Skeletal muscle cell (primary cell): ENCODE measurements around the gene DUSP18.
"Not testable (repeated sequence)": the region's sequence is repeated elsewhere in the genome, so short reads cannot be mapped to it uniquely, and the experiment has no call there.

Source experiments
- DNase-seq: peaks from one replicate; pipeline ENCODE4 v3.0.0-alpha.2; 2010; ENCODE audit warnings: low read depth
- H3K4me3 ChIP-seq: 2 replicates; pipeline ENCODE4 v1.5.1; 2011; ENCODE audit warnings: low read depth, mild to moderate bottlenecking, control low read depth, low read length, moderate library complexity

The DUSP18 gene

DNA sequence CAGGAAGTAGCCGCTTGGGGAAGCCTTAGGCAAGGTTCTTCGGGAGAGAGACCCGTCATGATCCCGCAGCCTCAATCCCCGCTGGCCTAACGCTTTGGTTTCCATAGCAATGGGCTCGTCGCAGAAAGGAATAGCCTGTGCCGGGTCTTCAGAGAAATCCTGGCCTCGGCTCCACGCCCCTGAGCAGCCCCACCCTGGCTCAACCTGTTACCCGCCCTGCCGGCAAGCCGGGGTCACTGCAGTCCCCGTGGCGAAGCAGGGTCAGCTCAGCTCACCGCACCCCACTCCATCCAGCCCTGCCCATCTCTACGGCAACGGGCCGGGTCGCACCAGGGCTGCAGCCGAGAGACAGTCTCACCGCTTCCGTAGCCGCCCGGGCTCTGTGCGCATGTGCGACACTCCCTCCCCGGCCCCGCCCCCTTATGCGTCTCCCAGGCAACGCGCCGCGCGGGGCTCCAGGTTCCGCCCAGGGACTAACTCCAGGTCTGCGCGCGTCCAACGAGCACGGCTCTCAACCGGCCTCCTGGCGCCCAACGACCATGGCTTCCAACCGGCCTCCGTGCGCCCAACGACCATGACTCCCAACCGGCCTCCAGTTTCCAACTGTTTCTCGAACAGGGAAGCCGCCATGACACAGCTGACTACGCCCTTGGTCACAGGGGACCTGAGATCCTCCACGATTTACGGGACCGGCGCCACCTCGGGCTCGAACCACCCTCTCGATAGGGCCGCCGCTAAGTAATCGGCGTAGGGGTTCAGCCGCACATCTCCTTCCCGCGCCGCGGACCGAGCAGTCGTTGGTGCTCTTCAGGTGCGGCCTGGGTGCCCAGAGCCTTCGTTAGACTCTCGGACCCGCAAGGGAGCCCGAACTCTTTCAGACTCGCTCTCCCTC, at the start of gene DUSP18:
Gene DUSP18, minus strand, starts transcription at position 382 of the 892 bp plus-strand sequence. CDS start 3,872 bp downstream, outside the sequence.
- DNase-seq: peak; percentile 45
- H3K4me3 ChIP-seq: peak within 1 kb of the TSS; percentile 80

DNA sequence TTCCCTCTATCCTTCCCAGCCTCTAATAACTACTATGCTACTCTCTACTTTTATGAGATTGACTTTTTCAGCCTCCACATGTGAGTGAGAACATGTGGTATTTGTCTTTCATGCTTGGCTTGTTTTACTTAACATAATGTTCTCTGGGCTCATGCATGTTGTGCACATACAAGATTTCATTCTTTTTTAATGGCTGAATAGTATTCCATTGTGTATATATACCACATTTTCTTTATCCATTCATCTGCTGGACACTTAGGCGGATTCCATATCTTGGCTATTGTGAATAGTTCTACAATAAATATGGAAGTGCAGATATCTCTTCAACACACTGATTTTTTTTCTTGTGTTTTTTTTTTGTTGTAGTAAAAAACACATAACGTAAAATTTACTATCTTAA, 46.4 kb upstream of the DUSP18 start:
- no peak for DNase-seq
- no peak overlapping the region for H3K4me3 ChIP-seq

DNA sequence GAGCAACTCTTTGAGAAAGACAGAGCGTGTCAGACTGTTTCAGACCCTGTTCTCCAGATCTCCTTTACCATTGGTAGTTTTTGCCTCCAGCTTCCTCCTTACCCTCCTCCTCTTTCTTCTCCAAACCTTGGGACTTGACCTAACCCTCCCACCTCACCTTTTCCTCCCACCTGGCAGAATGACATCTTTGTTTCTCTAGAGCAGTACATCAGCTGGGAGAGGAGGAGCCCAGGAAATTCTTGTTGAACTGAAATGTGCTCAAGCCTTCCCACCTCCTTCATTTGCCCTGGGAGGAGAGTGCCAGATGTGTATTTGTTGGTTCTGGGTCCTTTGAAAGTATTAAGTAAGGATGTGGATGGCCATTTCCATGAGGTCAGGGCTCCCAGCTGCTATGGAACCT, 44.4 kb upstream of the DUSP18 start:
- DNase-seq: no peak
- no peak overlapping the region for H3K4me3 ChIP-seq

DNA sequence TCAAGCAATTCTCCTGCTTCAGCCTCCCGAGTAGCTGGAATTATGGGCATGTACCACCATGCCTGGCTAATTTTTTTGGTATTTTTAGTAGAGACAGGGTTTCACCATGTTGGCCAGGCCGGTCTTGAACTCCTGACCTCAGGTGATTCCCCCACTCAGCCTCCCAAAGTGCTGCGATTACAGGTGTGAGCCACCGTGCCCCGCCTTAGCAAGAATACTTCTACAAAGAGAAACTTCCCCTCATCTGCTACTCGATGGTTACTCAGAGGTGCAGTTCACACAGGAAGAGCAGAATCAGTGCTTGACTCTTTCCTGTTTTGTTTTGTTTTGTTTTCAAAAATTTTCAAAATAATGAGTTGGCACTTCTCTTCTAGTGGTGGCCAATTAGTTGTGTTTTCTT, 42.3 kb upstream of the DUSP18 start:
- DNase-seq, H3K4me3 ChIP-seq: not testable (repeated sequence)

DNA sequence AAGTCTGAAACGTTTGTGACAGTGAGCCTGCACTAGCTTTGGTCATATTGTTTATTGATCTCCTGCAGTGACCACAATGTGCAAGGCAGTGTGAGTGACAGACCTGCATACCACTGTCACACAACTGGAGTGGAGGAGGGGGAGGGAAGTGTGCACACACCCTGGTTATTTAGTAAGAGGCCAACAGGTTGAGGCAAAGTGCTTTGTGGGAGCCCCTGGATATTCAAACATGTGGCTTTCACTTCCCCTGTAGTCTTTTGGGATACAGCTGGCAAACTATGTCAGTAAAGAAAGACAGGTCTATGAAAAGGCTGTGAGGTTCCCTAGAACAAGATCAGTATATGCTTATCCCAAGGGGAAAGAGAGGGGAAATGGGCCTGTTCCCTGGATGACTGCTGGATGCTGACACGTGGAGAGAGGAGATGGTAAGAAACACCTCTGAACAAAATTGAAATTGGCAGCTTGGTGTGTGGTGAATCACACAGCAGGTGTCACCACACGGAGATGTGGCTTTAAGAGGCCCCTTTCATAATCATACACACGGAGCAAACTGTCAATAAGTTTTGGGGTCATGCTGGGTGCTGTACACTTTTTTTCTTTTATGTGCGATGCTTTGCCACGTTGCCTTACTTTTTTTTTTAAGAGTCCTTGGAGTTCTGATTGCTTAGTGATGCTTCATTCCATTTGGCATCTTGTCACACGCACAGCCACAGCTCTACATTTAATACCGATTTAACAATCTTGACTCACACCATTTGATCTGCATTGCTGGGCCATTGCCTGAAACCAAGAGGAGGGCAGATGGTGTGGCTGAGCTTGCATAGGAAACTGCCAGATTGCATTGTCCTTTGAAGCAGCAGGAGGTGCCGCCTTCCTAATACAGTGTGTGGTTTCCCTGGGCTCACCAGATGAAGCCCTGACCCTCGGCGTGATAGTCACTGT, 38.3 kb upstream of the DUSP18 start:
- H3K4me3 ChIP-seq: no peak overlapping the region
- peak; percentile 68 for DNase-seq

DNA sequence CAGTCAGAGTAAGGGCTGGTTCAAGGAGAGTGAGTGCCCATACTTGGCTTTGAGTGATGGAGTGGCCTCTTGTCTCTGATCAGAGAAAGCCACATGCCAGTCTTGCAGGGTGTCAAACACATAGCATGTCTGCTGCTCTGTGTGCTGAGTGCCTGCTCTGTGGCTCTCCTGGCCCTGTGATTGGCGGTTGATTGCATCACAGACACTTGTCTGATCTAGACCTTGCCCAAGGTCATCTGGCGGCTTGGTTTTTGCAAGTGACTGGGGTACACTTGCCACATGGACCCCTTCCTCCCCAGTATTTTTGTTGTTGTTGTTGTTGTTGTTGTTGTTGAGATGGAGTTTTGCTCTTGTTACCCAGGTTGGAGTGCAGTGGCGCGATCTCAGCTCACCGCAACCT, 37.3 kb upstream of the DUSP18 start:
- no peak for DNase-seq
- no peak overlapping the region for H3K4me3 ChIP-seq

DNA sequence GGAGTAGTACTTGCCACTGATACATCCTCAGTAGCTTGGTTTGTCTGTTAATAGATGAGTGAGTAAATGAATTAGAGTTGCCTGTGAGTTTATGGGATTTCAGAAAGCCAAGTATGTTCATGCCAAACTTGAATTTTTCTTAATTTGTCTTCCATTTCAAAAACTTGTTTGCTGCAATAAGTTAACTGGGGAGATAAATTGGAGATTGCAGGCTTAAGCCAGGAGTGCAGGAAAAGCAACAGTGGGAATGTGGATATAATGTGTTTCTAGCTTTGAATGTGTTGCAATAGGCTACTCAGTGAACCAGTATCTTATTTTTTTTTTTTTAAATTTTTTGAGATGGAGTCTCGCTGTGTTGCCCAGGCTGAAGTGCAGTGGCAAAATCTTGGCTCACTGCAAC, 35.2 kb upstream of the DUSP18 start:
- DNase-seq: no peak
- no peak overlapping the region for H3K4me3 ChIP-seq

DNA sequence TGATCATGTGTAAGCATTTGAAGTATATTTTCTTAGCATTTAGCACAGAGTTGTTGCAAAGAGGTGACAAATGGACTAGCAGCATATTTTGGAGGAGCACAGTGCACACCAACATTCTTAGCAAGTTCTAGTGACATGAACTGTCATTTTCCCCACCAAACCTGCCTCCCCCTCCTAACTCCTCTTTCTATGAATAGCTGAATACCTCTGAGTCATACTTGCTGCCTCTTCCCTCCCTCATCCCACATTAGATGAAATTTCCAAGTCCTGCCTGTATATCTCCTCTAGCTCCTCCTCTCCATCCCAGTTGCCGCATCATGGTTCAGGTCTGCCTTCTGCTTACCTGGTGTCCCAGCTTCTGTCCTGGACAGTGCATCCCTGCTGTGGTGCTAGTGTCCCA, 34.2 kb upstream of the DUSP18 start:
- DNase-seq: no peak
- no peak overlapping the region for H3K4me3 ChIP-seq

DNA sequence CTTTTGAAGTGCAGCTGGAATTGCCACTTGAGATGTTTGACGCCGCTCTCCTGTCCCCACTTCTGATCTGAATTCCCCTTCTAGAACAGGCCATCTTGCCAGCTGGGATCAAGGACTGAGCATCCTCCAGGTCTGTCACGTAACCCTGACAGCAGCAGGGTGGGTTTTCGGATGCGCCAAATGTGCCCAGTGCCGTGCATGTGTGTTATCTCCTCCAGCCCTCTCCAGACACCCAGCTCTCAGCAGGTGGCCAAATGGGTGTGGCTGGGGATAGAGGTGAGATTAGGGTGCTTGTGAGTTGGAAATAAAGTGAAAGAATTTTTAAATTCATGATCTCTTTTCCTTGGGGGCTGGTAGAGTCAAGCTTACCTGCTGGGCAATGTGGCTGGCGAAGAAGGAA, 30.3 kb upstream of the DUSP18 start:
- DNase-seq: no peak
- no peak overlapping the region for H3K4me3 ChIP-seq

DNA sequence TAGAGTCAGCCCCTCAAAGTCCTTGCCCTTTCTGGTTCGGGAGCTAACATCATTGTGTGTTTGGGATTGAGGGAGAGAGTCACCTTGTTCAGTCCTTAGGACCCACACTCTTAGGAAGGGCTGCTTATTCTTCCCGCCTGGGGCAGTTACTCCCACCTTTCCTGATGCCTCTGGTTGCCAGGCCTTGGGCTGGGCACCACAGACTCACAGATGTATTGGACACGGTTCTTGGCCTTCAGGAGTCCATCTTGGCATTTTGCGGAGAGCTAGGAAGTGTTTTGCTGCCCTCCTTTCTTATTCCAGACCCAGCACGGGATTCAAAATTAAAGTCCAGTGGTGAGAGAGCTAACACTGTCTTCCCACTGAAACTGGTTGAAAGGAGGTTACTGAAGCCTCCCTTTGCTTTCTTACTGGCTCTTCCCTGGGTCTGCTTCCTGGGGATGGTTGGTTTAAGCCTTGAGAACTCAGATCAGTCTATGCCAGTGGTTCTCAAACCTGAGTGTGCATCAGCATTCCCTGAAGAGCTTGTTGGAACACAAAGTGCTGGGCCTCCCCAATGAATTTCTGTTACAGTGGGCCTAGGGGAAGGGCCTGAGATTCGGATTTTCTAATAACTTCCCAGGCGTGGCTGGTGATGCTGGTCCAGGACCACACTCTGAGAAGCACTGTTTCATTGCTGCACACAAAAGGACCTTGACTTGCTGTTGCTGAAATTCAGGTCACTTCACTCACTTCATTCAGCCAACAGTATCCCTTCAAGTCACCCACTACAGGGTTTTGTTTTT, 28.4 kb upstream of the DUSP18 start:
- DNase-seq: no peak
- no peak overlapping the region for H3K4me3 ChIP-seq

DNA sequence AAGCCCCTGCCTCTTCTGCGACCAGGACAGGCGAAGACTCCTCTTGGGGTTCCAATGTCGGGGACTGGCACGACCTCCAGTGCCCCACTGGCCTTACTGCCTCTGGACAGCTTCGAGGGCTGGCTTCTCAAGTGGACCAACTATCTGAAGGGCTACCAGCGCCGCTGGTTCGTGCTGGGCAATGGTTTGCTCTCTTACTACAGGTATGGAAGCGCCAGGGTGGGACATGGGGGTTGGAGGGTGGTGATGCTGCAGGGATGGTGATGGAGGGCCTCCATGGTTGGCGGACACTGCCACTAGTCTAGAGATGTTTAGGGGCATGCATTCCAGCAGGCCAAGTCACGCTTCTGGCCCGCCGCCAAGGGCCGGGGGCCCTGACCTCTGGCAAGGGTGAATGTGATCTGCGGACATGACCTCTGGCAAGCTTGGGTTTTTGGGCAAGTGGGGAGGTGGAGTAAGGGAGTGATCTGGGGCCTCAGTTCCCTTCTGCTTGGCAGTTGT, 27.7 kb upstream of the DUSP18 start:
- H3K4me3 ChIP-seq: peak overlapping the region; percentile 61
- DNase-seq: no peak

DNA sequence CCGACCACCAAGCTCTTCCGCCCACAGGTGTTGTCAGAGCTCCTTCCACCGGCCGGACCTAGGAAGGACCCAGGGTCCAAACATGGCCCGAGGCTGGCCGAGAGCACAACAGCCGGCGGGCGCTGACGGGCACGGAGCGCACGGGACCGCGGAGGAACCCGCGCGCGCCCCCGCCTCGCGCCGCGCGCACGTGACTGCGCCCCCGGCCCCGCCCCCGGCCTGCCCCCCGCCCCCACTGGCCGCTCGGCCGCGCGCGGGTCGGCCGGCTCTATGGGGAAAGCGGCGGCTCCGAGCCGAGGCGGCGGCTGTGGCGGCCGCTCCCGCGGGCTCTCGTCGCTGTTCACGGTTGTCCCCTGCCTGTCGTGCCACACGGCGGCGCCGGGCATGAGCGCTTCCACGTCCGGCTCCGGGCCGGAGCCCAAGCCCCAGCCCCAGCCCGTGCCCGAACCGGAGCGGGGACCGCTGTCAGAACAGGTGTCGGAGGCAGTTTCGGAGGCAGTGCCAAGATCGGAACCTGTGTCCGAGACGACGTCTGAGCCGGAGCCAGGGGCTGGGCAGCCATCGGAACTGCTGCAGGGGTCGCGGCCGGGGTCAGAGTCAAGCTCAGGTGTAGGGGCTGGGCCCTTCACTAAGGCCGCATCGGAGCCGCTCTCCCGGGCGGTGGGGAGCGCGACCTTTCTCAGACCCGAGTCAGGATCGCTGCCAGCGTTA, 27.1 kb upstream of the DUSP18 start, which contains the start of gene OSBP2:
Gene OSBP2, plus strand, starts transcription at position 235 of the 711 bp plus-strand sequence. Its CDS starts 36 bp downstream, at position 271.
- peak within 1 kb of the TSS; percentile 65 for H3K4me3 ChIP-seq
- no peak for DNase-seq

DNA sequence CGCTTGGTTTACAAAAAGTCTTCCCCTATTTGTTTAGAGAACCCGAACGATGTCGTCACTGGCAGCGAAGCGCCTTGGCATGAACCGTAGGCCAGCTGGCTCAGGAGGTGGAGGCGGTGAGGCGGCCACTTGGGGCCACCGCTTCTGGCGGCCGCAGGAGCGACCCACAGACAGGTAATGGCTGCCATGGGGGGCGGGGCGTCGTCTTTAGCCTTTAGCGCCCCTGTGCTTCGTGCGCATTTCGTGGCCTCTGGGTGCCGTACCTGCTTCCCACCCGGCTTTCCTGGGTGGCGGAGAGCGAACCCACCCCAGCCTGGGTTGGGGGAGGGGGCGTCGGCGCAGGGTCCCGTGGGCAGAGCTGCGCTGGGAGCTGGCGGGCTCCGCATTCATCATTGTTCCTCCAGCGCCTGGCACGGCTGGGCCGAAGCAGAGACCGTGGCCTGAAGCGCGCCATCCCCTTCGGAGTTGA, 26.5 kb upstream of the DUSP18 start:
- DNase-seq: no peak
- peak overlapping the region; percentile 65 for H3K4me3 ChIP-seq

DNA sequence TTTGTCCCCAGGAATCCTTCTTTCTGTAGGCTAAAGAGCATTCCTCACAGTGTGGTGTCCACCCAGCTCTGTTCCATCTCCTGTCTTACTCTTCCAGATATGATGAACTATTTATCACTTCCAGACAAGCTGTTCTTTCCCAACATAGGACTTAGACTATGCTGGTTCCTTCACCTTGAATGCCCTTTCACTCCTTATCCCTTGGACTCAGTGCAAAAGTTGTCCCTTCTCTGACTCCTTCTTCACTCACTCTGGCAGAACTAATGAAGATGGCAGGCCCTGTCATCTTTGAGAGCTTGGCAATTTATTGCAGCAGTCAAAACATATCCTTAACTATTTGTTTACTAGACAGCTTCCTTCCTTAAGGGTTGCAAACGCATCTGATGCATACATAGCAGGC, 23.5 kb upstream of the DUSP18 start:
- no peak overlapping the region for H3K4me3 ChIP-seq
- DNase-seq: no peak

DNA sequence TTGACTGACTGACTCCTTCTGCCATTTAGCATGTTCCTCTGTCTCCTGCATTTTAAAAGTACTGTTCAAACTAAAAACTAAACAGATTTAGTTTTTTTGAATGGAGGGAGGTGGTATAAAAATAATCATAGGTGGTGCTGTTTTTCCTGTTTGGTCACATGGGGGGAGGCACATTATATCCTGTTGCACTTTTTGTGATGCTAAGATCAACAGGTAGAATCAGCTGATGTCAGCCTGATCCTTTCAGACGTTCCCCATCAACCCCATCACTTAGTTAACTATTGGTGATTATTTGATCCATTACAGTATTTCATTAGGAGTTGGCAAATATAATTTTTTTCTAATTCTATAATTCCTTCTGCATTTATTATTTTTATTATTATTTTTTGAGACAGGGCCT, 21.9 kb upstream of the DUSP18 start:
- no peak for DNase-seq

DNA sequence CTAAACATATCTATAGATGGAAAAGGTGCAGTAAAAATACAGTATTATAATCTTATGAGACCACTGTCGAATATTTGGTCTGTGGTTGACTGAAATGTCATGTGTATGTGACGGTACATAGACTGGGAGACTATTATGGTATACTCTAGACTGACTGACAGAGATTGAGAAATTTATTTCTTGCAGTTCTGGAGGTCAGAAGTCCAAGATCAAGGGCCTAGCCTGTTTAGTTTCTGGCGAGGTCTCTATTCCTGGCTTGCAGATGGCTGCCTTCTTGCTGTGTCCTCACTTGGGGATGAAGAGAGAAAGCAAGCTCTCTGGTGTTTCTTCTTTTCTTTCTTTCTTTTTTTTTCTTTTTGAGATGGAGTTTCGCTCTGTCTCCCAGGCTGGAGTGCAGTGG, 19.7 kb upstream of the DUSP18 start:
- H3K4me3 ChIP-seq: no peak overlapping the region
- no peak for DNase-seq

More for the DNA sequence above, 21.9 kb upstream of the DUSP18 start:
- no peak overlapping the region for H3K4me3 ChIP-seq

DNA sequence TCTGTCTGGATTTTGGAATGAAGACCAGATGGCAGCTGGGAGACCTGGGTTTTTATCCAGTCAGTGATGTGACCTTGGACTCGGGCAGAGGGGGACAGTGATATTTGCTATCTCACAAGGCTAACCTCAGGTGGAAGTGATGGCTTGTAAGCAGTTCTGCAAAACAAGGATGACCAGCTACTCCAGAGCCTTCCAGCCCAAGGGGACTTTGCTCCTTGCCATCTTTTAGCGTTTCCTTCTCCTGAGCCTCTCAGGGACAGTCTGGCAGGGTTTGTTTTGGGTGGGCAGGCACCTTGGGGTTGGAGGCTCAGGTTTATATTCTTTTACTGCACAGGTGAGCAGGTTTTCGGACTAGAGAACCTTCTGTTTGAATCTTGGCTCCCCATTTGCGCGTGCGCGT, 17.5 kb upstream of the DUSP18 start:
- no peak for DNase-seq
- no peak overlapping the region for H3K4me3 ChIP-seq

DNA sequence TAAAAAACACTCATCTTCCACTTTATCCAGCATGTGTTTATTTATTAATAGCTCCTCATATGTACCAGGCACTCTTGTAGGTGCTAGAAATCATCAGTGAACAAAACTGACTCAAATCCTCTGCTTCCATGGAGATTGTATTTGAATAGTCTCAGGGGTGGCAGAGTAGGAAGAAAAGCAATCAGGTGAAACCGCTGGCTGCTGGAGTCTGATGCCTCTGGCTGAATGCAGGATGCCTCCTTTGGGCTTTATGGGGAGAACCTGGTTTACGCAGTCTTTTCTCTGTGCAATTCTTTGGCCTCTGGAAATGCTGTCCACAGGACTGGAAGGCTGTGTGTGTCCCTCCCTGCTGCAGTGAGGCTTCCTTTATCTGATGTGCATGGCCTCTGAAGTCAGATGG, 14.2 kb upstream of the DUSP18 start:
- no peak for DNase-seq
- no peak overlapping the region for H3K4me3 ChIP-seq
